Measurements from ENCODE around the gene HMX1.

Gene HMX1

DNA sequence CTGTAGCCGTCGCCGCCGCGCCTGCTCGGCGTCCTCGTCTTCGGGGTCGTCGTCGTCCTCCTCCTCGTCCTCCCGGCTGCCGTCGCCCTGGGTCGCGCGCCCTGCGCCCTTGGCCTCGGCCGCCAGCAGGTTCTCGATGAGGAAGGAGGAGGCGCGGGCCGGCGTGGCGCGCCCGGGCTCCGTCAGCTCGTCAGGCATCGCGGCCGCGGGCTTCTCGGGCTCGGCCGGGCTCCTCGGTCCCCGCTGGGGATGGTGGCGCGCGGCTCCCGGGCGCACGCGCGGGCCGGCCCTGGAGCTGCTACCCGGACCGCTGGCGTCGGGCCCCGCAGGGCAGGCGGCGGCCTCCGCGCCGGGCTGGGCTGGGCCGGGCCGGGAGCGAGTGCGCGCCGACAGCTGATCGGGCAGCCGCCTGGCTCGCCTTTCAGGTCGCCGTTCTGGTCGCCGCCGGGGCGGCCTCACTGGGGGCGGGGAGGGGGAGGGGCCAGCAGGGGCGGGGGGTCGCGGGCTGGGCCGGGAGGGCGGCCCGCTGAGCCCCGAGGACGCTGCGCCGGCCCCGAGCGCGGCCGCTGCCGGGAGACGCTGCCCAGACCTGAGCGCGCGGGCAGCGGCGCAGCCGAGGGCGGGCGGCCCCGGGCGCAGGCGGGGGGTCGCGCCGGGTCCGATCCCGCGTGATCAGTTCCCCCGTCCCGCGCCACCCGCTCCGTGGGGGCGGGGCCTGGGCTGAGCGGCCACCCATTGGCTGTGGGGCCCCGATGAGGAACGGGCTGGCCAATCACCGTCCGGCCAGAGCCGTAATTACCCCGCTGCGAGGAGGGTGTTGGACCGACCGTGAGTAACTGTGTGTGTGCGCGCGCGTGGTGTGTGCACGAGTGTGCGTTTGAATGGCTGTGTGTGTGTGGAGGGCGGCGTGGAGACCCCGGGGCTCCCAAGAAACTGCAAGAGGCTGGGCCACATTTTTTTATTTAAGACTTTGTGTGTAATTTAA is at the start of gene HMX1:
Gene HMX1 (minus strand): TSS at position 423 of the 985 bp plus-strand sequence. CDS start 225 bp downstream, at position 198.
- no peak for DNase-seq (ENCODE audit: low read depth in 3 of 3)

DNA sequence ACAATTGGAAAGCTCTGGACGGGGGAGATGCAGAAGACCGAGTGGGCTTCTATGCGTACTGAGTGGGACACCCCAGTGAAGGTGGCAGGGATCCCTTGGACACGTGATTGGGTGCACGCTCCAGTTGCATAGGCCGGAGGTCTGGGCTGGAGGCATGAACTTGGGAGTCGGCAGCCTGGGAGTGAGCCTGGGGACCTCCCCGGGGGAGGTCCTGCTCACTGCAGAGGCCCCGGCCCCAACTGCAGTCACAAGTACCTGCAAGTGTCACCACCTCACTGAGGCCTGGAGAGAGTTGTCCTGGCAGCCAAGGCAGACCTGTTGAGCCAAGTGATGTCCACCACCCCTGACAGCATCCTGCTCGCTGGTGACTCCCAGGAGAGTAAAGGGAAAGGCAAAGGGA is 49.3 kb upstream of the HMX1 start:
- no peak for DNase-seq (ENCODE audit: low read depth in 3 of 3)

DNA sequence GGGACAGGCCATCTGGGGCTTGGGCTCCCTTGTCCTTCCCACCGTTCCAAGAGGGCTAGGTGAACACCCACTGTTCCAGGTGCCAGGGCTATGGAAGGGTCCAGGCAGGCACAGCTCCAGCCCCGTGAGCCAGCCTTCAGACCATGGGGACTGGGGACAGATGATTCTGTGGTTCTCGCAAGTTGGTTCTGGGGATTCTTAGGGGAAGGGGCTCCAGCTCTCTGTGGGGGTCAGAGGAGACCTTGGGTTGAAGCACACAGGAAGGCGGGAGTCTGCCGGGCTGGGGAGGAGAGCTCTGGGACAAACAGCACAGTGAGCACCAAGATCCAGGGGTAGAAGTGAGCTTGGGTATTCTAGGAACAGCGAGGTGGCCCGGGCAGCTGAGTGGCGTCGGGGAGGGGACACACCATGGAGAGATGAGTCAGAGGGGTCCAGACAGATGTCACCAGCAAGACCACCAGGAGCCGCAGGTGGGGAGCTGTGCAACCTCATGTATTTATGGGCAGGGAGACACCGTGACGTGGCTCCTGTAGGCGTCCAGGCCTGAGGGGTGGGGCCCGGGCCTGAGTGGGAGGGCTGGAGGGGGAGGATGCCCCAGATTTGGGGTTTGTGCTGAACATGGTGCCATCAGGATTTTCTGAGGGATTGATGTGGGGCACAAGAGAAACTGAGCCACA is 48.8 kb upstream of the HMX1 start:
- no peak for DNase-seq (ENCODE audit: low read depth in 3 of 3)

DNA sequence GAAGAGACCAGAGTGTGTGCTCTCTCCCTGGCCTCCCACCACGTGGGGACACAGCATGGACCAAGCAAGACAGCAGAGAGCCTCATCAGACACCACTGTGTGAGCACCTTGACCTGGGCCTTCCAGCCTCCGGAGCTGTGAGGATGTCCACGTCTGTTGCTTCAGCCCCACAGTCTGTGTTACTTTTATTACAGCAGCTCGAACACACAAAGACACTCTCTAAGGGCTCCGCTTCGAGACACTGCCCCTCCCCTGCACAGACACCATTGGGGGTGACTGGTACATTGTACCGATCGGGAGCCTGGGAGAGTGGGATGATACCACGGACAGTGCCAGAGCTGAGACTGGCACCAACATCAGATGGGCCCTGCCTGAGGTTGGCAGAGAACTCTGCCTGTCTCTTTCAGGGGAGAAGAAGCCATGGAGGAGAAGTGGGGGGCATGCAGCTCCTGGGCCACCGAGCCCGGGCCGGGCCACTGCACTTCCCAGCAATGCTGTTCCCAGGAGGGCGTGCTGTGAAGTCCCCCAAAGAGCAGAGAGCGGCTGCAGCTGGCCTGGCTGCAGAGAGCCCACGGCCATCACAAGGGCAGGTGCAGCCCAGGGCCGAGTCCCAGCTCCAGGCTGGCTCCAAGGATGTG is 48.1 kb upstream of the HMX1 start:
- no peak for DNase-seq (ENCODE audit: low read depth in 3 of 3)

DNA sequence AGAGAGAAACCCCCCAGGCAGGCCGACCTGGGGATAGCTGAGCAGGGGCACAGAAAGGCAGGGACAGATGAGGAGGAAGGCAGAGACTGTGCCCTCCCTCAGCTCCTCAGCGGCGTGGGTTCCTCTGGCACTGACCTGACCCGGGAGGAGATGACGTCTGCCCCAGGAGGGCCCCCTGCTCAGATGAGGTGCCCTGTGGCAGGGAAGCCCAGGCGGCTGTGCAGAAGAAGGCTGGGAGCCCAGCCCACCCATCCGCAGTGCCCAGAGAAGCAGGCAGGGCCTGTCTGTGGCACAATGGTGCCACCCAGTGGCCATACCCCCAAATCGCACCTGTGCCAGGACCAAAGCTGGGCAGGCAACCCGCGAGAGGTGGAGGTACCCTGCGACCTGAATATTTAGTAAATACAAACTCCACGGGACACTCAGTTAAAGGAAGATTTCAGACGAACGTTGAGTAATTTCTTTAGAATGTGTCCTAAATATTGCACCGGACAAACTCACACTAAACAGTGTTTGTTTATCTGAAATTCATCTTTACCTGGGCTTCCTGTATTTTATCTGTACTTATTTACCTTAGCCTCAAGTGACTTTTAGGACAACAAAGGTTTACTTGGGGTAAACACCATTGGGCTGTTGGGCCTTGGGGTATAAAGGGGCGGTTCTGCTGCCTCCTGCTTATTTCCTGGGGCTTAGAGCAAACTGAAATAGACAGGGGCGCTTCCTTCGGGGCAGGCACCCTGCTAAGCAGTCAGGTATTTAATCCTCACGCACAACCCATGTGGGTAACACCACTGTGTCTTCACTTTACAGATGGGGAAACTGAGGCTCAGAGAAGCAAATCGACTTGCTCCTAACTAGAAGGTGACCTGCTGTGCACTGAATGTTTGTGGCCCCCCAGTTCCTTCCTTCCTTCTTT is 46.5 kb upstream of the HMX1 start:
- peak; percentile 21 to 47 (median 34) for DNase-seq (ENCODE audit: low read depth in 3 of 3)

DNA sequence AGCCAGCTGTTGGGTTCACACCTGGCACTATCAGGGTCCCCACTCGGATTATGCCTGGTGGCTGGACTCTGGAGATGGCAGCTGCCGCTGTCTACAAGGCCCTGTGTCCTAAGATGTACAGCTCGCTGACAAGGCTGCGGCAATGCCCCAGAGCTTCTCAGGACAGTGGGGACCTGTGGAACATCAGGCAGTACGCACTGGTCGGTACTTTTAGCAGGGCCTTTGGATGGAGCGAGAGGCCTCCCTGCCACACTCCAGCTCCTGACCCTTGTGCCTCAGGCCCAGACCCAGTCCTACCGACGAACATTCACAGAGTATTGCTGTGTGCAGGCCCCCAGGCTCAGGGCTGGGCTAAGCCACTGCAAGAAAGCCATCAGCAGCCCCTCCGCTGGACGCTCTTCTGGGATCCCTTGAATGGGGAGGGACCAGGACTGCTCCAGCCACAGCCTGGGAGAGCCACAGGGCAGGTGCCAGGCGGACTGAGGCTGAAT is 45.7 kb upstream of the HMX1 start:
- no peak for DNase-seq (ENCODE audit: low read depth in 3 of 3)

DNA sequence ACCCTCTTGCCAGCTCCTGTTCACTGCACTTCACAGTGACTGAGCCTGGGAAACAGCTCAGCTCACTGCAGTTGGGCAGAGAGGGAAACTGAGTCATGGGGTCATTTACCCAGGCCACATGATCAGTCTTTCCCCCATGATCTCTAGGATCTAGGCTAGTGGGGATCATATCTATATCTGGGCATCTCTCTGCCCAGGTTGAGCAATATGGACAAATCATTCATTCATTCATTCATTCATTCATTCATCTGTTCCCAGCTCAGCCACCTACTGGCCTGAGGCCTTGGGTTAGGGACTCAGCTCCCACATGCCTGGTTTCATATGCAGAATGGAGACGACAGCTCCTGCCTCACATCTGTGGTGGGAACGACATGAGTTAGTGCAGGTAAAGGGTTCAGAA is 45.3 kb upstream of the HMX1 start:
- no peak for DNase-seq (ENCODE audit: low read depth in 3 of 3)

DNA sequence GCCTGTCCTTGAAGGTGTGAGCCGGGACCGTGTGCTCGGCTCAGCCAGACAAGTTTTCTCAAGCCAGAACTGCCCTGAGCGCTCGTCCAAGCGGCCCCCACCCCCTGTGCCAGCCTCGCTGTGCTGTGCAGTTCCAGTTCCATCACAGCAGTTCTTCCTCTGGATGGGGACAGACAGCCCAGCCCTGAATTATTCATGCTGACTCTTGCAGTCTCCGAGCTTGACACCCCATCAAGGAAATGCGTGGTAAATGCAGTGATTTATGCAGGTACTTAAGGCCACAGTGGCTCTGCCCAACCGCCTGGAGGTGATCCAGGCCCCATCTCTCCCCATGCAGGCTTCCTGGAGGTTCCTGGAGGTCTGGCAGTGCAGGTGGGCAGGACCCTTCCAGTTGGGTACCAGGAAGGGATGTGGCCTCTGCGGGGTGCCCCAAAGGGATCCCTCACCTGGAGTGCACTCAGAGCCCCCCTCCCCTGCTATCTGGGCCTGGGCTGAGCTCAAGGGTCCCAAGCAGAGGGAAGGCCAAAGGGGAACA is 44.8 kb upstream of the HMX1 start:
- no peak for DNase-seq (ENCODE audit: low read depth in 3 of 3)

DNA sequence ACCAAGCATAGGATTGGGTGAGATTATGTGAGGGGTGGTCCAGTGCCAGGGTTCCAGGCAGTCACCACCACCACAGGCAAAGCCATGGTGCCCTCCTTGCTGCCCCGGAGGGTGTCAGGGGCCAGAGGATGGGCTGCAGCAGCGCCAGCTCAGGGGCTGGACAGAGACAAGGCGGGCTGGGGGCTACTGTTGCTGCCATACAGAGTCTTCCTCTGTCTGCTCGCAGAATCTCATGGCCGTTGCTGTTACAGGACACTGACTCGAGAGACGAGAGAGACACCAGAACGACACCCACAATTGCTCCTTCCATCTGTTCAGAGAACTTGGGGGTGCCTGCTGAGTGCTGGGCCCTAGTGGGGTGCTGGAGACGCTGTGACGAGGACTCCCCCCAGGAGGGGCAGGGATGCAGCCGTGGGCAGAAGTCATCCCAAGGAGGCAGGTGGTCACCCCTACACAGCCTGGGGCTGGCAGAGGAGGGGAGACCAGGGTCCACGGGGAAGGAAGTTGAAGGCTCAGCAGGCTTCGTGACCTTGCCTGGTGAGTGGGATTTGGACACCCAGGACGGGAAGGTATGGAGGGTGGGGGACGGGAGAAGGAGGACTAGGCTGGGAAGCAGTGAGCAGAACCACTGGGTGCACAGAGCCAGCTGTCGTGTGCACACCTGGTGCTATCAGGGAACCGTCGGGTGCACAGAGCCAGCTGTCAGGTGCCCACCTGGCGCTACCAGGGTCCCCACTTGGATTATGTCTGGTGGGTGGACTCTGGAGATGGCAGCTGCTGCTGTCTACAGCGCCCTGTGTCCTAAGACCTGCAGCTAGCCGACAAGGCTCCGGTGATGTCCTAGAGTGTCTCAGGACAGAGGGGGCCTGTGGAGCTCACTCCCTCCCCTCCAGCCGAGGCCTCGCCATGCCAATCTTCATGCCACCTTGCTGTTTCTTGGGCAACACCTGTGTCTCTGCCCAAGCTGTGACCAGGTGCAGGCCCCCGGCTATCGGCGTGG is 43.9 kb upstream of the HMX1 start:
- no peak for DNase-seq (ENCODE audit: low read depth in 3 of 3)

DNA sequence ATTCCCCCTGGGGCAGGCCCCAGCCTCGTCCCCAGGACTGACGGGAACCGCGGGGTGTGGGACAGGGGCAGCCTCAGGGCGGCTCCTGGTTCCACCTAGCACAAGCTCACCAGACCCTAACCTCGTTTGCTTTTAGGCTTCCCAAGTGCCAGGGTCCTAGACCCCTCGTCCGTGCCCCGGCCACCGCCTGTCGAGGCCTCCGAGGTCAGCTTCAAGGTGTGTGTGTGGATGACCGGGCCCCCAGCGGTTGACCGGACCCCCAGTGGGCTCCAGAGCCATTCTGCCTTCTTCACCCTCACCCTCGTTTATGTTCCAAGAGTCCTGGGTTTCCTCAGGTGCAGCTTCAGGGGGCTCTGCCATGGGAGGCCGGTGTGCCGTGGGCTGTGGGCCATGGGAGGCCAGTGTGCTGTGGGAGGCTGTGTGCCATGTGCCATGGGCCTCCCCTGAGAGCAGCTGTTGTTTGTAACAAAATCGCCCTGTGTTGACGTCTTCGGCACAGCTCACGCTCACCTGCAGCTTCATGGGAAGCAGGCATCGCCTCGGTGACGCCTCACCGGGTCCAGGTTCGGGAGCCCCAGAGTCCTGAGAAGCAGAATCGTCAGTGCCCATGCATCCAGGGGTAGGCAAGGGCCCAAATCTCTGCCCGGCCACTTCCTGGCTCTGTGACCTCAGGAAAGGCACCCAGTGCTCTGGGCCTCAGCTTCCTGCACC is 43.0 kb upstream of the HMX1 start:
- no peak for DNase-seq (ENCODE audit: low read depth in 3 of 3)

DNA sequence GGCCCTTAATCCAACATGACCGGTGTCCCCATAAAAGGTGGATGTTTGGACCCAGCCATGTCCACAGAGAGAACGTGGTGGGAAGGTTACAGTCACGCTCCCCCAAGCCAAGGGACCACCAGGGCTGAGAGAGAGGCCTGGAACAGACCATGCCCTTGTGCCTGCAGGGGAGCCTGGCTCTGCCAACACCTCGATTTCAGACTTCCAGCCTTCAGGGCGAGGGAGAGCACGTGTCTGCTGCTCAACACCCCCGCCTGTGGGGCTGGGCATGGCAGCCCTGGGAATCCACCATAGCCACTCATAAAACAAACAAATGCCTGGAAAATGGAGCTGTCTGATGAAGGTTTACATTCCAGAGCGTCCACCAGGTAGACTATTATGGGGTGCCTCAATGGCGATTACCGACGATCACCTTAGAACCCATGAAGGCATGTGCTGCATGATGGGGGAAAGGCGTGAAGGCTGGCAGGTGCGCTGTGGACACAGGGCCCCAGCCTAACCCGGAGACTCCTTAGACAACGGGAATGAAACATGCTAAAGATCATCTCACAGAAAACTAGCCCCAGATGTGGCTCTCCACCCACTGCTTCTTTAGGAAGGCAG is 42.3 kb upstream of the HMX1 start:
- DNase-seq (ENCODE audit: low read depth in 3 of 3) = no peak

DNA sequence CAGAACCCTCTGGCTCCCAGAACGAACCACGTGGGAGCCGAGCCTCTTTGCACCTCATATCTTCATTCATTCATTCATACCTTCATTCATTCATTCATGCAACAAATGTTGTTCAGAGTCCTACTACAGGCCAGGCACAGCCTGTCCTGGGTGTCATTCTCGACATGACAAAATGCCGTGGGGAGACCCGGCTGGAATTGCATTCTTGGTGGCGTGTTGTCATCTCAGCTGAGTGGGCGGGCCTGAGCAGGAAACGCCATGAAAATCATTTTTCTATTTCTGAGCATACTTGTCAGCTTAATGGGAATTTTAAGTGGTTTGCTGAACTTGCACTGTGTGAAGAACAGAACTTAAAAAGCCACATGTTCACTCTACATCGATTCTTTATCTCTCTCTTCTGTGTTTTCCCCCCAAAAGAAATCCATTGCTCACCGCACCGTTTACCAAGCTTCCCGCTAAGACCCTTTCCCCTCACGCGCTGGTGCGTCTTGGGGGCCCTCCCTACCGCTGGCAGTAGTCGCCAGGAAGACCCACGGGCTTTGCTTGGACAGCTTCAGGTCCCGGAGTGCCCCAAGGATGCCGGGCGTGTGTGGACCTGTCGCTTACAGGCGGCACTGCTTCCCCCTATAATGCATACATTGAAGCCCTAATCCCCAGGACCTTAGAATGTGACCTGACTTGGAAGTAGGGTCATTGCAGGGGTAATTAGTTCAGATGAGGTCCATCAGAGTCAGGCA is 41.6 kb upstream of the HMX1 start:
- DNase-seq (ENCODE audit: low read depth in 3 of 3) = no peak

DNA sequence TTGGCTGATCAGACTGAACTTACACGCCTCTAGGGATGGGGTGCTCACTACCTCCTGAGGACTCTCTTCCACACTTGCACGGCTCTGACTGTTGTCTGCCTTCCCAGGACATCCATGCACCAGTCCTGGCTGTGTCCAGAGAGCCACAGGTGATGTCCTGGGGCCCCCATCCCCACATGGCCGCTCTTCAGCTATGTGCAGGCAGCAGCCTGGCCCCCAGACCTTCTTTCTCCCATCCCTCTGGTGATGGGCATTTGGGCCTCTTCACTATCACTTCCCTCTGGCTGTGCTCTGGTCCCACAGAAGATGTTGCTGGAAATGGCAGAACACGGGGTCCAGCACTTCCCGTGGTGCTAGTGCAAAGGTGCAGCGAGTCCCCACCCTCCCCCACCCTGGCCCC is 40.9 kb upstream of the HMX1 start:
- no peak for DNase-seq (ENCODE audit: low read depth in 3 of 3)

DNA sequence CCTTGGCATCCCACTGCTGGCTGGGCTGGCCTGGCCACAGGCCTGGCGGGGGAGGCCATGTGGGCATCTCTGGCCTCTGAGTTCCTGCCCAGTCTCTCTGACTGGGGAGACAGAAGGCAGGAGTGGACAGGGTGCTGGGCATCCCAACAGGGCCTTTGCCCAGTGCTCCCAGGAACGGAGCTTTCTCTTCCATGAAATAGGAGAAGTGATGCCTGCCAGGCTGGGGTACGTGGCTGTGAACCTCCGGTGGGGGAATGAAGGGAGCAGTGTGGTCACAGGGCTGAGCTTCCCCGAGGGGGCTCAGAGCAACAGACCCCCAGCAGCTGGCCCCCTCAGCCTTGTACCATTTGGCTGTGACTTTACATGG is 40.4 kb upstream of the HMX1 start:
- DNase-seq (ENCODE audit: low read depth in 3 of 3) = no peak

DNA sequence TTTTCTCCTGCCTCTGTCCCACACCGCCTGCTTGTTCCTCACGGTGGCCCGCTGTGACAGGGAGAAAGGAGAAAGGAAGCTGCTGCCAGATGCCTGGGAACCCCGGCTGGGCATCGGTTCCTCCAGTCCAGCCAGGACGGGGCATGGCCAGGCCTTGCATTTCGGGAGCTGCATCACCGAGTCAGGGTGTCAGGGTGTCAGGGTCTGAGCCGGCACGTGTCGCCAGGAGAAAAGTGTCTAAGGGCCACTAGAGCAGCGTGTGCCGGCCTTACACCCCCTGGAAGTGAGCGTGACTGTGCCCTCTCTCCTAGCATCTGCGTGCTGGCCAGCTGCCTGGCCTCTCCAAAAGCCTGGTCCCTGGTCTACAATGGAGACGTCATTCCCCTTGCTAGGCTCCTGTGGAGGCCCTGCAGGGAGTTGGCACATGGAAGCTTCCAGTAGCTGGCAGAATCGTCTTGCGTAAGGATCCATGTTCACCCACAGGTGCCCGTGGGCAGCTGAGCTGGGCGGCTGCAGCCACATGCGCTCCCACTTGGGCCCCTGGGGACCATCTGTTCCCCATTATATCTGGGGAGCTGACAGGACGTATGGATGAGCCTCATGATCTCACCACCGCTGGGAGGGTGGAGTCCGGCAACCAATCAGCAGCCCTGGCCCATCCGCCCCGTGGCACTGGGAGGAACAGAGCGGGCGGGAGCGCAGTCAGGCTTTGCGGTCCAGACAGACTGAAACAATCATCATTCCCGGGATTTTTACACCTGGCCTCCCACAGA is 39.9 kb upstream of the HMX1 start:
- DNase-seq (ENCODE audit: low read depth in 3 of 3) = no peak

DNA sequence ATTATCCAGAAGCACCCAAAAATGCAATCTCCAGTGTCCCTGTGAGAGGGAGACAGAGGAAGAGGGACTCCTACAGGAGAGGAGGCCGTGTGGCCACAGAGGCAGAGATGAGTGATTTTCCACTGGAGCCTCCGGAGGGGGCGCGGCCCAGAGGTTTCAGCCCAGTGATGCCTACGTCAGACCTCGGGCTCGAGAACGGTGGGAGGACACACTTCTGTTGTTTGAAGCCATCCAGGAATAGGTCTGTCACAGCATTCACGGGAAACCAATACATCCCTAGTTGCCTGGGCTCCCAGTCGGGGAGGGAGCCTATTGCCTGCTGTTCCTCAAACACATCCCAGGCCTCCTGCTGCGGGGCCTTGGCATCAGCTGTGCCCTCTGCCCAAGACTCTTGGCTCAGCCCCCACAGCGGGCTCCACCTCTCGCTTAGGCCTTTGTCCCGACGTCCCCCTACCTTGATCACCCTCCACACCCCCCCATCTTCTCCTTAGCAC is 39.2 kb upstream of the HMX1 start:
- DNase-seq (ENCODE audit: low read depth in 3 of 3) = no peak

Data from stimulated activated CD4-positive, alpha-beta T cell treated with anti-CD3 and anti-CD28 coated beads, TNF-alpha, amount 100 ng/mL, for 4 hours (primary cell).